SK-N-MC (cell line): Measurements from ENCODE around the gene HLA-DRB5.

ENCODE experiments used
- EZH2 ChIP-seq: fragments of 200-600 bp; sonication (generic); IDR thresholded peaks from one replicate; pipeline ENCODE4 v1.6.1; 2017; ENCODE audit warnings: antibody characterized with exemption
- POLR2AphosphoS5 ChIP-seq: IDR thresholded peaks from 2 replicates; pipeline ENCODE4 v1.6.1; 2012; ENCODE audit warnings: mild to moderate bottlenecking, low read depth, low read length, borderline replicate concordance

- no peak for TF ChIP-seq POLR2AphosphoS5
- TF ChIP-seq EZH2 = no peak
Observed at GRCh38 chr6:32559747-32560146, 29.7 kb upstream of the HLA-DRB5 start.
